ENCODE results near the gene SRD5A1. TPM values are rescaled to one million over a fixed set of nuclear protein-coding genes. Genes with fewer than 3 reads are reported as not detected.

SRD5A1 gene
- total RNA-seq, 1 experiment from 2014 or later, result 29.9 TPM

DNA sequence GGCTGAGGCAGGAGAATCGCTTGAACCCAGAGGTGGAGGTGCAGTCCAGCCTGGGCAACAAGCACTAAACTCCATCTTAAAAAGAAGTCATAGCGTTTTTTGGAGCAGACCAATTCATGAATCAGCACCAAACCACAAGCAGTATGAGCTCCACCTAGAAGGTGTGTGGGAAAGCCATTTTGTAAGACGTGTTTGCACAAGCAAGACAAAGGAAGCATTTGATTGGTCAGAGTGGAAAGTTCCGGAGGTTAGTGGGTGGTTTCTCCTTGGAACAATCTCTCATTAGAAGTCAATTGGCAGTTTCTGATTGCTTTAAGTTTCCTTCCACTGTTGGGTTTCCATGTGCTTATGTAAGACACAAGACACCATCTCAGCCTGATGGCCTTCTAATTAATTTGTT, 5.0 kb downstream of the SRD5A1 start:
- H2BK12ac ChIP-seq (ENCODE audit: insufficient read length, low read depth, low read length), result no peak overlapping the region
- H3T11ph ChIP-seq (ENCODE audit: low read length), result no peak overlapping the region
- peaks cover 2% of the 10 kb centered on the region; the same call in 1 of the 2 replicates for H3K79me2 ChIP-seq (ENCODE audit: insufficient read depth, low read length)
- H2BK15ac ChIP-seq (ENCODE audit: low read depth, low read length), result no peak overlapping the region
- Mint-ChIP-seq H3K4me1 (peaks cover 13 to 16% of the 10 kb centered on the region in 2 experiments), H3K27me3 (ENCODE audit: low read depth) (no peaks in the 10 kb centered on the region; the same call in 1 of the 2 replicates), H3K4me3 (no peak overlapping the region), H3K9me3 (no peaks in the 10 kb centered on the region), H3K36me3 (ENCODE audit: insufficient read depth in 1 of 3, low read depth in 3 of 3) (peaks cover 0 to 4% (median 0%) of the 10 kb centered on the region in 3 experiments; a peak in 3 of 7 replicates), H3K27ac (no peak overlapping the region)
- H2BK20ac ChIP-seq (ENCODE audit: low read depth, low read length, poor library complexity, severe bottlenecking), result no peak overlapping the region
- H3K27ac ChIP-seq (ENCODE audit: insufficient read length, low read depth, low read length), result no peak overlapping the region
- no peak overlapping the region for H4K91ac ChIP-seq (ENCODE audit: insufficient read length, low read depth, low read length)
- H3K23ac ChIP-seq (ENCODE audit: insufficient read length, low read depth, low read length), result no peak overlapping the region
- no peak overlapping the region for H3K4me2 ChIP-seq (ENCODE audit: insufficient read depth, insufficient read length, low read length)
- DNase-seq, result no peak
- no peak overlapping the region for H3K18ac ChIP-seq (ENCODE audit: insufficient read length, low read depth, low read length)
- no peak overlapping the region for H2BK120ac ChIP-seq (ENCODE audit: low read depth, low read length, poor library complexity, severe bottlenecking)
- H3K9me3 ChIP-seq (ENCODE audit: control insufficient read depth, low read depth, low read length), result no peaks in the 10 kb centered on the region
- WGBS (ENCODE audit: extremely low coverage, insufficient read length, low lambda C conversion rate), result no CpG with 5 or more reads among the region's 4 CpGs
- no peak overlapping the region for H2AK5ac ChIP-seq (ENCODE audit: insufficient read length, low read length)
- H3K4me1 ChIP-seq (ENCODE audit: insufficient read depth, low read length), result no peaks in the 10 kb centered on the region
- H3K56ac ChIP-seq (ENCODE audit: insufficient read length, low read depth, low read length), result no peak overlapping the region
- H3K27me3 ChIP-seq (ENCODE audit: insufficient read depth, low read length), result no peaks in the 10 kb centered on the region
- no peaks in the 10 kb centered on the region for H3K79me1 ChIP-seq (ENCODE audit: insufficient read depth, low read depth, low read length, poor library complexity, severe bottlenecking)
- H3K4ac ChIP-seq (ENCODE audit: low read depth, low read length), result no peak overlapping the region
- H4K20me1 ChIP-seq (ENCODE audit: control insufficient read depth, insufficient read depth, insufficient read length), result no peaks in the 10 kb centered on the region
- H4K8ac ChIP-seq (replicated peaks; ENCODE audit: insufficient read length, low read depth, low read length), result no peak overlapping the region
- no peak overlapping the region for H2AFZ ChIP-seq (ENCODE audit: low read length)
- no peak overlapping the region for H4K5ac ChIP-seq (ENCODE audit: insufficient read length, low read depth, low read length)
- no peaks in the 10 kb centered on the region for H3K23me2 ChIP-seq (ENCODE audit: insufficient read length, low read depth, low read length, poor library complexity, severe bottlenecking)
- TF ChIP-seq, protein P1, sequence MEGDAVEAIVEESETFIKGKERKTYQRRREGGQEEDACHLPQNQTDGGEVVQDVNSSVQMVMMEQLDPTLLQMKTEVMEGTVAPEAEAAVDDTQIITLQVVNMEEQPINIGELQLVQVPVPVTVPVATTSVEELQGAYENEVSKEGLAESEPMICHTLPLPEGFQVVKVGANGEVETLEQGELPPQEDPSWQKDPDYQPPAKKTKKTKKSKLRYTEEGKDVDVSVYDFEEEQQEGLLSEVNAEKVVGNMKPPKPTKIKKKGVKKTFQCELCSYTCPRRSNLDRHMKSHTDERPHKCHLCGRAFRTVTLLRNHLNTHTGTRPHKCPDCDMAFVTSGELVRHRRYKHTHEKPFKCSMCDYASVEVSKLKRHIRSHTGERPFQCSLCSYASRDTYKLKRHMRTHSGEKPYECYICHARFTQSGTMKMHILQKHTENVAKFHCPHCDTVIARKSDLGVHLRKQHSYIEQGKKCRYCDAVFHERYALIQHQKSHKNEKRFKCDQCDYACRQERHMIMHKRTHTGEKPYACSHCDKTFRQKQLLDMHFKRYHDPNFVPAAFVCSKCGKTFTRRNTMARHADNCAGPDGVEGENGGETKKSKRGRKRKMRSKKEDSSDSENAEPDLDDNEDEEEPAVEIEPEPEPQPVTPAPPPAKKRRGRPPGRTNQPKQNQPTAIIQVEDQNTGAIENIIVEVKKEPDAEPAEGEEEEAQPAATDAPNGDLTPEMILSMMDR (conservative IDR thresholded peaks at IDR 0.05), result no peak
- no peak overlapping the region for H2BK5ac ChIP-seq (ENCODE audit: insufficient read length, low read length)
- no peak overlapping the region for H3K9ac ChIP-seq (ENCODE audit: extremely low read depth, insufficient read length, low read length)
- H3K14ac ChIP-seq (ENCODE audit: insufficient read depth, low read length), result no peak overlapping the region

Data from H9 (cell line).